Stimulated activated CD4-positive, alpha-beta T cell treated with anti-CD3 and anti-CD28 coated beads, Interleukin-2, amount 100 ng/mL, for 4 hours (primary cell): ENCODE results near the gene JAKMIP3.
A peak's percentile ranks its signal among the peaks of the same experiment; 100 is the strongest.

Experiments
- DNase-seq: peaks from one replicate; pipeline ENCODE4 v3.0.0-alpha.2; 2020; ENCODE audit warnings: low read depth

The JAKMIP3 gene

GRCh38 chr10:132065491-132066105 is at the start of gene JAKMIP3:
Gene JAKMIP3 (plus strand): TSS chr10:132065946. CDS start chr10:132104809, 38,863 bp downstream.
- DNase-seq: no peak

GRCh38 chr10:132016514-132016913 is 49.2 kb upstream of the JAKMIP3 start:
- no peak for DNase-seq

GRCh38 chr10:132018446-132018845 is 47.3 kb upstream of the JAKMIP3 start:
- no peak for DNase-seq

- no peak for DNase-seq
These were observed 46.4 kb upstream of the JAKMIP3 start for GRCh38 chr10:132019366-132019765.

- DNase-seq: no peak
These were observed 45.3 kb upstream of the JAKMIP3 start for GRCh38 chr10:132020456-132020855.

- DNase-seq: no peak
These were observed 44.7 kb upstream of the JAKMIP3 start for GRCh38 chr10:132021046-132021445.

GRCh38 chr10:132021504-132022143 is 44.1 kb upstream of the JAKMIP3 start:
- no peak for DNase-seq

- DNase-seq: no peak
These were observed 43.5 kb upstream of the JAKMIP3 start for GRCh38 chr10:132022241-132022640.

GRCh38 chr10:132023092-132023811 is 42.5 kb upstream of the JAKMIP3 start:
- peak; percentile 64 for DNase-seq

GRCh38 chr10:132027423-132027983 is 38.2 kb upstream of the JAKMIP3 start:
- DNase-seq: no peak

- no peak for DNase-seq
These were observed 37.0 kb upstream of the JAKMIP3 start for GRCh38 chr10:132028706-132029105.

- no peak for DNase-seq
These were observed 34.8 kb upstream of the JAKMIP3 start for GRCh38 chr10:132030898-132031463.

GRCh38 chr10:132033632-132034031 is 32.1 kb upstream of the JAKMIP3 start:
- DNase-seq: no peak

GRCh38 chr10:132035476-132035875 is 30.3 kb upstream of the JAKMIP3 start:
- no peak for DNase-seq

- no peak for DNase-seq
These were observed 29.4 kb upstream of the JAKMIP3 start for GRCh38 chr10:132036153-132036886.

GRCh38 chr10:132036887-132037675 is 28.7 kb upstream of the JAKMIP3 start:
- DNase-seq: no peak

GRCh38 chr10:132037676-132037975 is 28.1 kb upstream of the JAKMIP3 start:
- DNase-seq: no peak

GRCh38 chr10:132039371-132039770 is 26.4 kb upstream of the JAKMIP3 start:
- no peak for DNase-seq

GRCh38 chr10:132040046-132040445 is 25.7 kb upstream of the JAKMIP3 start:
- no peak for DNase-seq

GRCh38 chr10:132041340-132041739 is 24.4 kb upstream of the JAKMIP3 start:
- no peak for DNase-seq
